Fibroblast of villous mesenchyme (primary cell): ENCODE results near the gene RBCK1. TPM values are rescaled to one million over a fixed set of nuclear protein-coding genes. Genes with fewer than 3 reads are reported as not detected.

ENCODE experiments used
- DNase-seq: peaks from one replicate; pipeline ENCODE4 v3.0.0-alpha.2; 2010; ENCODE audit warnings: low read depth
- H3K4me3 ChIP-seq: 2 replicates; pipeline ENCODE4 v1.5.1; 2011; ENCODE audit warnings: low read depth, mild to moderate bottlenecking, low read length
- CTCF ChIP-seq: IDR thresholded peaks from 2 replicates; pipeline ENCODE4 v1.5.1; 2012; ENCODE audit warnings: low read depth, mild to moderate bottlenecking, low read length; ENCODE audit not compliant: insufficient read depth
- total RNA-seq: library from RNA; depleted of rRNA; stranded (reverse); fragments of >200 nt; gene quantifications from 2 replicates; pipeline ENCODE4 v1.2.3, GENCODE V29; 2012

RBCK1 gene
- total RNA-seq, 1 donor = 59.2 TPM

GRCh38 chr20:460180-460579 is 52.1 kb downstream of the RBCK1 start:
- DNase-seq = no peak
- TF ChIP-seq CTCF = no peak
- peak overlapping the region; percentile 91 for H3K4me3 ChIP-seq

GRCh38 chr20:460707-461106 is 52.6 kb downstream of the RBCK1 start:
- peak overlapping the region; percentile 91 for H3K4me3 ChIP-seq
- no peak for TF ChIP-seq CTCF
- peak; percentile 58 for DNase-seq

- H3K4me3 ChIP-seq = peak overlapping the region; percentile 91
- DNase-seq = peak; percentile 70
- no peak for TF ChIP-seq CTCF
Measured at GRCh38 chr20:461254-462198, 53.4 kb downstream of the RBCK1 start.

GRCh38 chr20:462199-462991 is 54.3 kb downstream of the RBCK1 start, which contains the start of gene TBC1D20:
TBC1D20 (minus strand) TSS chr20:462533; CDS start chr20:462405, 128 bp downstream.
- TF ChIP-seq CTCF = peak; percentile 9
- DNase-seq = peak; percentile 86
- H3K4me3 ChIP-seq = peak within 1 kb of the TSS; percentile 91

GRCh38 chr20:467755-468154 is 59.7 kb downstream of the RBCK1 start:
- no peak for TF ChIP-seq CTCF
- DNase-seq = no peak
- no peak overlapping the region for H3K4me3 ChIP-seq

- DNase-seq = no peak
- no peak for TF ChIP-seq CTCF
- no peak overlapping the region for H3K4me3 ChIP-seq
Measured at GRCh38 chr20:469746-470490, 61.8 kb downstream of the RBCK1 start.
